HG02623 (cell line): ENCODE results near the gene AP1M1.

Experiments
- ATAC-seq: cut with Tn5 transposase; IDR thresholded peaks from one replicate; pipeline ENCODE4 v1.9.1; 2021; ENCODE audit warnings: moderate library complexity; ENCODE audit not compliant: unreplicated experiment

Gene AP1M1

GRCh38 chr19:16293118-16294091 is 95.7 kb downstream of the AP1M1 start:
- no peak for ATAC-seq

GRCh38 chr19:16295057-16295456 is 97.3 kb downstream of the AP1M1 start:
- no peak for ATAC-seq
